ENCODE results near the gene OR2T34.
"Not testable (repeated sequence)": the region's sequence is repeated elsewhere in the genome, so short reads cannot be mapped to it uniquely, and the experiment has no call there.

Gene OR2T34

GRCh38 chr1:248576260-248576980 lies 1.9 kb upstream of the OR2T34 start:
- no peak for TF ChIP-seq CTCF (conservative IDR thresholded peaks at IDR 0.05)
- H3K27ac ChIP-seq: no peak overlapping the region

- not testable (repeated sequence) for H3K27ac ChIP-seq
These were observed 701 bp downstream of the OR2T34 start for GRCh38 chr1:248573856-248574255.

- not testable (repeated sequence) for H3K27ac ChIP-seq
These were observed 2.5 kb downstream of the OR2T34 start for GRCh38 chr1:248572049-248572448.

- H3K27ac ChIP-seq: not testable (repeated sequence)
These were observed 3.7 kb downstream of the OR2T34 start for GRCh38 chr1:248570811-248571210.

- not testable (repeated sequence) for H3K27ac ChIP-seq
These were observed 5.5 kb downstream of the OR2T34 start for GRCh38 chr1:248569049-248569448.

GRCh38 chr1:248565530-248566373 lies 8.8 kb downstream of the OR2T34 start:
- H3K27ac ChIP-seq: not testable (repeated sequence)

GRCh38 chr1:248562672-248563071 lies 11.9 kb downstream of the OR2T34 start, which contains the start of gene OR2T29:
TSS of gene OR2T29 (minus strand) at chr1:248562772. CDS start at chr1:248559491, 3,281 bp downstream.
- not testable (repeated sequence) for H3K27ac ChIP-seq

- H3K27ac ChIP-seq: not testable (repeated sequence)
These were observed 23.5 kb downstream of the OR2T34 start for GRCh38 chr1:248551027-248551426.

- H3K27ac ChIP-seq: not testable (repeated sequence)
These were observed 27.2 kb downstream of the OR2T34 start for GRCh38 chr1:248547383-248547782.

- H3K27ac ChIP-seq: not testable (repeated sequence)
These were observed 37.1 kb downstream of the OR2T34 start for GRCh38 chr1:248537449-248537848.
